ENCODE results near the gene GNG7.
"Not testable (repeated sequence)": the region's sequence is repeated elsewhere in the genome, so short reads cannot be mapped to it uniquely, and the experiment has no call there.

GNG7 gene

DNA sequence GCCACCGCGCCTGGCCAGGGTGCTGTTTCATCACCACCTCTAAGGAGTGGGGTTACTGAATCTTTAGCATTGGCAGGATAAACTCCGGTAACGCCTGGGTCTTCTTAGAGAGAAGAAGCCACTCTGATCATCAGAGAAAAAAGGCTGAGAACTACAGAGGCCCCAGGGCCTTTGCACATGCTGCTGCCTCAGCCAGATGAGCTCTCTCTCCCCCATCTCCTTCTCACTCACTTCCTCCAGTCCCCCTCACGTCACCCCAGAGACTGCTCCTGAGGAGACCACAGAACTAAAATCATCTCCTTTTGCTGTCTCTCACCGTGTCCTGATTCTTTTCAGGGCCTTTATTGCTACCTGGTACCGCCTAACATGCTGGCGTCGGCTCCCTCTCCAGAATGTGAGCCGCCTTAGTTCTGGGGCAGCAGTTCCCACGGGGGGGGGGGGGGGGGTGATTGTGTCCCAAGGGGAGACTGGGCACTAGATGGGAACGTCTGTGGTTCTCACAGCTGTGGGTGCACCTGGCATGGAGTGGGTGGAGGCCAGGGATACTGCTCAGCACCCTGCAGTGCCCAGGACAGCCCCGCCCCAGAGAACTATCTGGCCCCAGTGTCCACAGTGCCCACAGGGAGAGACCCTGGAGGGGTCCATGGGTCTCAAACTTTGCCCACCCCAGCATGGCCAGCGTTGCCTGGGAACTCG, 23.8 kb upstream of the GNG7 start:
- DNase-seq, result no peak

DNA sequence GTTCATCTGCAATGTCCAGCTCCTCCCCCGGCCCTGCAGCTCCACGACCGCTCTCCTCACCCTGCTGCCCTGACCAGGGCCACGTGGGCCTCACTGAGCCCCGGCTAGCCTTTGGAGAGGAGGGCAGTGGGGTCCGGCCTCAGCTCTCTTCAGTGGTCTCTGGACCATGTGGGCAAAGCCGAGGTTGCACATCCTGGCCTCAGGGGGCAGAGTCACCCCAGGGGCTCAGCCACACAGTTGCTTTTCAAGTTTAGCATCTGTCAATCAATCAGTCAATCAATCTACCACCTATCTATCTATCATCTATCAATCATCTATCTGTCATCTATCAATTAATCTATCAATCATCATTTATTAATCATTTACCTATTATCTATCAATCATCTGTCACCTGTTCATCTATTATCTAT, 21.7 kb upstream of the GNG7 start:
- DNase-seq, result no peak

DNA sequence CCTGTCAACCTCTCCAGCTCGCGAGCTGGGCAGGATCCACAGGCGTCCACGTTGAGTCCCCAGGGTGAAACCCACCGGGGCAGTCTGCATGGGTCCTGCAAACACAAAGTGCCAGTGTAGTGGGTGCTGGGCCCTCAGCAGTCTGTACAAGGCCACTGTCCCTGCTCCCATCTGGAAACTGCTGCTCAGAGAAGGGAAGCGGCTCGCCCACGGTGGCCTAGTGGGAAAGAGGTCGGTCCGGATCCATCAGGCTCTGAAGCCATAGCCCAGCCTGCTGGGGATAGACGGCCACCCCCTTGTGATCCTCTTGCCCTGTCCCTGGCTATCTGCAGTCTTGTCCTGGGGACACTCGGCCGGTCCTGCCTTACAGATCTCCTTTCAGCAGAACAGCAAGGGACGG, 21.3 kb upstream of the GNG7 start:
- DNase-seq, result no peak

DNA sequence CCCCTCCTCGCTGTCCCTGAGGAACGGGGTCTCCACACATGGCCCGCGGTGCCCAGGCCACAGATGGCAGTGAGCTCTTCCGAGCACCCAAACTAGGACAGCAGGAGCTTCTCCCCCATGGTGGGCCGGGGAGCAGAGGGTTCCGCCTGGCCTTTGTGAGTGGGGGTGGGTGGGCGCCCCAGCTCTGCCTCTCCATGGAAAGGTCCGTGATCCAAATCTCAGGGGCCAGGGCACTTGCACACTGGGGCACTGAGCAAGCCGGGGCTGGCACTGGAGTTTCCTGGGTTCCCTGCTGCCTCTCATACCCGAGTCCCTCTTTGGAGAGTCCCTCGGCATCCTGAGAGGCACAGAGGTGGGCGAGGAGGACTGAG, 20.8 kb upstream of the GNG7 start:
- DNase-seq, result no peak

DNA sequence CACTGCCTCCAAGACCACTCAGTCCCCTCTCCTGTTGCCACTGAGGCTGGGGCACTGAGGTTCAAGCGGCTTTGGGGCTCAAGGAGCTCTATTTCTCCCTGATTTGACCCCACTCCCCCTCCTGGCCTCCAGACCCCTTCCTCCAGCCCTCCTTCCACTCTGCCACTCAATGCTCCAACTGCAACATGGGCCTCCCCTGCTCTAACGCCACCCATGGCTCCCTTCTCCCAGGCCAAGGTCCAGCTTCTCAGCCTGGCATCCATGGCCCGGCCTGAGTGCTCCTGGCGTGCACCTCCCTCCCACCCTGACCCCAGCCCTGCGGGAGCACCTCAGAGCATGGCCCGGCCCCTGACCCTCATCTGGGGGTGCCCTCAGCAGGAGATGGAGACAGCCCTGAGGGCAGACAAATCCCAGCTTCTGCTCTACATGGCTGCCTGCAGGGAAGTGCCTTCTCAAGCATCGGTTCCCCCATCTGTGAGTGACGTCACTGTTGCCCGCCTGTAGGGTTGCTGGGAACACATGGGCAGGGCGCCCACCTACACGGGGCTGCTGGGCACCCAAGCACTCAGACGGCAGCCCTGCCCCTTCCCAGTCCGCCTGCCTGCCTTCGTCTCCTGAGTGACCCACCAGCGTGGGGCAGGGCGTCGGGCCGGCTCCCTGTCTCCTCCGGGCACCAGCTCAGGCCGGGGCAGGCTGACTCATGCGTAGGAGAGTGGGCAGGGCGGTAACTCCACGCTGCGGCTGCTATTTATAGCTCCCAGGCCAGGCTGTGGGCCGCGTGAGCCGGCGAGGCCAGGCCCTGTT, 20.2 kb upstream of the GNG7 start:
- DNase-seq, result no peak

DNA sequence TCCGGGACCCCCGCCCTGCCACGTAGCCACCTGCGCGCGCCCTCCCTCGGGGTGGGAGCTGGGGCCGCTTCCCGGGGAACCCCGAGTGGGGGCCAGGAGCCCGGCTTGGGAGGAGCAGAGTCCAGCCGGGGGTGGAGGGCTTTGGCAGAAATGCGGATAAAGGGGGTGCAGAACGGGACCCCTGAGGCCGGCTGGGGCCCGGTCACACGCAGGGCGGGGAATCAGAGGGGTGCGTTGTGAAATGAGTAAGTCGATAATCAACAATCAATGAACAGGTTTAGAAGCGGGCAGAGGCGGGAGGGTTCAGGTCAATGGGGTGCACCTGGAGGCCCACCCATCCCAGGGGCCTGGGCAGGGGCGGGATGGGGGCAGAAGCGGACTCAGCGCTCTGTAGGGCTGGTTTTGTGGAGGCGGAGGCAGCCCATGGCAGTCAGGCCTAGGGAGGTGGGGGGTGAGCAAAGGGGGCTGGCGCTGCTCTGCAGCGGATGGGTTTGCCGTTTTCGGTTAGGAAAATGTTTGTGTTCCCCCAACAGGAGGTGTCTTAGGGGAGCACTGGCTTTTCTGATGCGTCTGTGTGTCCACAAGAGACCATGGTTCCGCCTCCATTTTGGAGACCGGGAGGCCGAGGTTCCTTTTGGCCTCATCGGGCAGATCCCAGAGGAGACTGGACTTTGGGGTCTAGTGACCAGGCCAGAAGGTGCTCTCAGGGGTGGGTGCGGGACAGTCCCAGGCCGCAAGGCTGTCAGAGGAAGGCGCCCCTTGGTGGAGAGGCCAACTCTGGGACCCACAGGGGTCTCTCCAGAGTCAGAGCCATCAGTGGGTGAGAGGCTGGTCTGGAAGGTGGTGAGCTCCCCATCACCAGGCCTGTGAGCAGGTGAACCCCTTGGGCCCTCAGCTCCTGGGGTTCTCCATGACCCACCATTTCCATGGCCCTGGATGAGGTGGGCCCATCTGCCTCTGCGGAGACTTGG, 19.4 kb upstream of the GNG7 start:
- DNase-seq, result no peak

DNA sequence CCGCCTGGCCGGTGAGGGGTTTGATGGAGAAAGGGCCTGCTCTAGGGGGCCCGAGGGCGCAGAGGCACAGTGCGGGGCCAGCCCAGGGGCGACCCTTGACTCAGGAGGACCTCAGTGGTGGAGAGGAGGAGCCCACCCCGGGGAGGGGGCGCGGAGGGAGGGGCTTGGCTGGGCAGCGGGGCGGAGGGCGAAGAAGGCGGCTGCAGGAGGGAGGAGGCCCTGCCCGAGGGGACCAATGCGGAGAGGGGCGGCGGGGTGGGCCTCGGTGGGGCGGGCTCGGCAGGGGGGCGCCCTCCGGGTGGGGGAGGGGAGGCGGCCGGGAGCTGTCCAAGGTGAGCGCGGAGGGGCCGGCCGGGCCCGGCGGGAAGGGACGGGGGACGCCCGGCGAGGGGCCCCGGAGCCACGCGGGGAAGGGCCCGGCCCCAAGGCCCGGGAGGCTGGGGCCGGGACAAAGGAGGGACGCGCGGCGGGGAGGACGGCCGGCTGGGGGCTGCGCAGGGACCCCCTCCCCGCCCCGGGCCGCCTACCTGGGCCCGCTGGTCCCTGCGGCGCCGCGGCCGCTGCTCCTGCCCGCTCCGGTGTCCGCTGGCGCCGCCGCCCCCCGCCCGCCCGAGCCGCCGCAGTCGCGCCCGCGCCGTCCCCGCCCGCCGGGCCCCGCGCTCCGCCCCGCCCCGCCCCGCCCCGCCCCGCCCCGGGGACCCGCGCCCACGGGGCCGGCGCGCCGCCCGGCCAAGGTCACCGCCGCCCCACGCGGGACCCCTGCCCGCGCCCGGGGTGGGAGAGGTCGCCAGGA, 18.5 kb upstream of the GNG7 start, which contains the start of gene DIRAS1:
Gene DIRAS1 (minus strand): TSS at position 596 of the 793 bp plus-strand sequence. CDS start 3,566 bp downstream, outside the sequence.
- no peak for DNase-seq

DNA sequence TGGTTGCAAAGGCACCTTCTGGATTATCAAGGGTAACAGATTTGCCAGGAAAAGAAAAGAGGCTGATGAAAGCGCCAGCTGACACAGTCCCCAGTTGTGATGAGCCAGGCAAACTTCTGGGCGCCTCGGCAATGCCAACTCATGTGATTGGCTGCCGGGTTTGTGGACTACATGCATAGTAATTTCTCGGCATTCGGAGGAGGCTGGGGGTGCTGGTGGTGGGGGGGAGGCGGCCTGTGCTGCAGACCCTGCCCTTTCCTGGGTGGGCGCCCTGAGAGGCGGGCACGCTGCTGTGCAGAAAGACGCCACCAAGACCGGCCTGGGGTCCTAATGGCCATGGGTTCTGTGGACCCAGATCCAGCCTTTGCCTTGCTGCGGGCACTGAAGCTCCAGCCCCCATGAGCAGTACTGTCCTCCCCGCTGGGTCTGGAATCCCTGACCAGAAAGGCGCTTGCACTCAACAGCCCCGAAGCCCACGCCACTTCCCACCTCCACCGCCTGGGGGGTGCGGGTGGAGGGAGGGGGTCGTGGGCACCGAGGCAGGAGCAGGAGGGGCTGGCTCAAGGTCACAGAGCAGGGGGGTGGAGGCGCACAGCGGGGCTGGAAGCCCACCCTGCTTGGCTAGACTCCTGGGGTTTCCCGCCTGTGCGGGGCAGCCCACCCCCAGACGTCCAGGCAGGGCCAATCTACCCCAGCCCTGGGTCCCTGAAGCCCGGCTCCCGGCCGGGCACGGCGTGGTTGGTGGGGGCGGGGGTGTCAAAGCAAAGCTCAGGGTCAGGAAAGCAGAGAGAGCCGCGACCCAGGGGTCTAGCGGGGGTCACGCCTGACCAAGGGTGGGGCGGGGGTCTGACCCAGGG, 17.7 kb upstream of the GNG7 start:
- DNase-seq, result no peak

DNA sequence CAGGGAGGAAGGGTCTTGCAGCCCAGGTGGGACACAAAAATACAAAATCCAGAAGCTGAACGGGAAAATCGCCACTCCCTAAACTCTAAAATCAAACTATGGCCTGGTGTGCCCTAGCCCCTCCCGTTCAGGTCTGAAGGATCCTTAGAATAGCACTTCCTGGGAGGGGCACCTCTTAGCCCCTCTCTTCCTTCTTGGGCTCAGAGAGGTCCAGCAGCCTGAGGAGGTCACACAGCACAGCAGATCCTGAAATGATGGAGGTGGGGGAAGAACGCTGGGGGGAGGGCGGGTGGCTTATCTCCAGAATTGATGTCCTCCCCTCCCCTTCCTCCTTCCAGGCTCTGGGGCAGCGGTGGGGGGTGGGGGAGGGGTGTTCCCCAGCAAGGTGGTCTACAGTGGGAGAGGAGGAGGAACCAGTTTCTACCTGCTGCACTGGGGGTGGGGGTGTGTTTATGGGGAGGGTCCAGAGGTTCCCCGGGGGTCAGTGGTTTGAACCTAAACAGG, 16.8 kb upstream of the GNG7 start:
- no peak for DNase-seq

DNA sequence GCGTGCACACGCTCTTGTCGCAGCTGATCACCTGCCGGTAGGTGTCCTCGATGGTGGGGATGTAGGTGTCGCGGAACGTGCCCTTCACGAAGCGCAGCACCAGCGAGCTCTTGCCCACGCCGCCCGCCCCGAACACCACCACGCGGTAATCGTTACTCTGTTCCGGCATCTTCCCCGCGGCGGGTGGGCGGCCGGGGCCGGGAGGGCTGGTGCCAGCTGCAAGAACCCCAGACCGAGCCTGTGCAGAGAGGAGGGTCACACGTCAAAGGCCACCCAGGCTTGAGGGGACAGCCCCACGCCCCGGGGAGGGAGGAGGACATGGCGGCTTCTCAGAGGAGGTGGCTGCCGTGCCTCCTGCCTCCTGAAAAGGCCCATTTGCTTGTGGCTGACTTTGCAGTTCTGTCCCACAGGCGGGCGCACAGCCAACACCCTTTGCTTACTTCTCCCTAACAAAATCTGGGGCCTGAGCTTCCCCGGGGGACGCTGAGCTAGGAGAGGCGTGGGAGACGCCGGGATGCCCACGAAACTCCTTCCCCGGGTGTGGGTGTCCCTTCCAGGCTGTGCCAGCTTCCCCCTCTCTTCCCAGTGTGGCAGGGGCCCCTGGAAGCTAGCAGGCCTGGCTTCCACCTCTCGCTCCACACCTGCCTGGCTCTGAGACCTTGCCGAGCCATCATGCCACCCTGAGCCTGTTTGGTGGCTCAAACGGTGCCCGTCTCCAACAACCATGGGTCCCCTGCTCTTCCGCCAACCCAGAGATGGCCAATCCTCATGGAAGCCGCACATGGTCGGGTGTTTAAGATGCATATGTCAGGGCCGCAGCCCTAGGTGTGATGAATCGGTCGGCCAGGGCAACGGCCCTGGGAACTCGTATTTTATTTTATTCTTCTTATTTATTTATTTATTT, 15.4 kb upstream of the GNG7 start:
- no peak for DNase-seq

DNA sequence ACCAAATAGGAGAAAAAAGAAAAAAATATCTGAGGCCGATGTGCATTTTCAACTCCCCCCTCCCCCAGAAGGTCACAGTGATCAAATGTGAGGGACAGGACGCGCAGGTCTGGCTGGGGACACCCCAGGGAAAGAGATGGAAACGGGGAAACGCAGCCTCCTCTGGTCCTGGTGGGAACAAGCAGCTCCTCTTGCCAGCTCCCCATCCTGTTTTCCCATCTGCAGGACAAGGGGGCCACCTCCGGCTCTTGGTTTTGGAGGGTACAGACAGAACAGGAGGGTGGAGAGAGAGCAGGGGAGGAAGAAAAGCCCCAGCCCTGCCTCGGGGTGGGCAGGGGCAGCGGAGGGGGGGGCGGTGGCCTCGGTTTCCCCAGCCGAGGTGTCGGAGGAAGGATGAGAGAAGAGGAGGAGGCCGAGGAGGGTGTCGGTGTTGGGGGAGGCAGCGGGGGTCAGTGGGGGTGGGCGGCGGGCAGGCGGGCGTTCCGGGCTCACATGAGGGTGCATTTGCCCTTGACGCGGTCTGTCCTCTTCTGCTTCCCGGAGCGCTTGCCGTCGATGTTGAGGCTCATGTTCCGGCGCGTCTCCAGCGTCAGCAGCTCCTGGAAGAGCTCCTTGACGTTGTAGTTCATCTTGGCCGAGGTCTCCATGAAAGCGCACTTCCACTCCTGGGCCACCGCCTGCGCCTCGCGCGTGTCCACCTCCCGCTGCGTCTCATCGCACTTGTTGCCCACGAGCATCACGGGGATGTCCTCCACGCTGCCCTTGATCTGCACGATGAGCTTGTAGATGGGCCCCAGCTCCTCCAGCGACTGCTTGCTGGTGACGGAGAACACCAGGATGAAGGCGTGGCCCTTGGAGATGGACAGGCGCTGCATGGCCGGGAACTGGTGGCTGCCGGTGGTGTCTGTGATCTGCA, 14.5 kb upstream of the GNG7 start:
- no peak for DNase-seq

DNA sequence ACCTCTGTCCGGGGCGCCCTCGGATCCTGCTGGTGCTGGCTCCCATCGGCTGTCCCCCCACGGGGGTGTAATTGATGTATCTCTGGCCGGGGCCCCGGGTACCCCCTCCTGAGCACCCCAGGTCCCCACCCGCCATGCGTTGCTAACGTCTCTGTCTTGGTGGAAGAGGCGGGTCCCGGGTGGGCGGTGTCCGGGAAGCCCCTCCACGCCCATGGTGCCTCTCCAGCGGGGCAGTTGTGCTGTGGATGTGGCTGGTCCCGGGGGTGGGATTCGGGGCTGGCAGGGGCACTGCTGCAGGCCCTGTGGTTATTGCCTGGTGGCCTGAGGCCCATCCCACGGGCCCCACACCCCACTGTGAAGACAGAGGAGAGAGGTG, 13.8 kb upstream of the GNG7 start:
- DNase-seq, result no peak

DNA sequence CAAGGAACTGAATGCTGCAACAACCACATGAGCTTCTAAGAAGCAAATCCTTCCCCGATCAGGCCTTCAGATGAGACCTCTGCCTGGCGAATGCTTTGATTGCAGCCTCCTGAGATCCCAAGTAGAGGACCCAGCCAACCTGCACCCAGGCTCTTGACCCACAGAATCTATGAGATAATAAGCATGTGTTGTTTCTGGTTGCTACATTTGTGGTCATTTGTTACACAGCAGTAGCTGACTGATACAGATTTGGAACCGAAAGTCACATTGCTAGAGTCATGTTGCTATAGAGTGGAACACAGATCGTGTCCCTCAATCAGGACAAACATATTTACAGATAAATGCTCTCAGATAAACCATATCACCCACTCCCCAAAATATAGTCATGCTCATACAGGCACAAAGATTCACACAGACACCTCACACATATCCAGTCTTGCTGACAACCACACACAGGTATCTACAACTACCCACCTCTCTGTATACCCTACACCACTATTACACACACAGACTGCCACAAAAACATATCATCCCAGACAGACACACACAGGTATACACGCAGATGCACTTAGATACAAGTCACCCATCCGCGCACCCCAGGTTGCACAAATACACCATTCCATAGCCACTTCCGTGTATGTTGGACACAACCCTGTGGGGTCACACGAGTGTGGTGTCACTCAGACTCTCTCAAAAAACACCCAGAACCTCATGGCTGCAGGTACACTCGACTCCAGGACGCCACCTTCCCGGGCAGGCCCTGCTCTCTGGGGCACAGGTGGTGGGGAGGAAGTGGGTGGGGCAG, 13.2 kb upstream of the GNG7 start:
- DNase-seq, result no peak

DNA sequence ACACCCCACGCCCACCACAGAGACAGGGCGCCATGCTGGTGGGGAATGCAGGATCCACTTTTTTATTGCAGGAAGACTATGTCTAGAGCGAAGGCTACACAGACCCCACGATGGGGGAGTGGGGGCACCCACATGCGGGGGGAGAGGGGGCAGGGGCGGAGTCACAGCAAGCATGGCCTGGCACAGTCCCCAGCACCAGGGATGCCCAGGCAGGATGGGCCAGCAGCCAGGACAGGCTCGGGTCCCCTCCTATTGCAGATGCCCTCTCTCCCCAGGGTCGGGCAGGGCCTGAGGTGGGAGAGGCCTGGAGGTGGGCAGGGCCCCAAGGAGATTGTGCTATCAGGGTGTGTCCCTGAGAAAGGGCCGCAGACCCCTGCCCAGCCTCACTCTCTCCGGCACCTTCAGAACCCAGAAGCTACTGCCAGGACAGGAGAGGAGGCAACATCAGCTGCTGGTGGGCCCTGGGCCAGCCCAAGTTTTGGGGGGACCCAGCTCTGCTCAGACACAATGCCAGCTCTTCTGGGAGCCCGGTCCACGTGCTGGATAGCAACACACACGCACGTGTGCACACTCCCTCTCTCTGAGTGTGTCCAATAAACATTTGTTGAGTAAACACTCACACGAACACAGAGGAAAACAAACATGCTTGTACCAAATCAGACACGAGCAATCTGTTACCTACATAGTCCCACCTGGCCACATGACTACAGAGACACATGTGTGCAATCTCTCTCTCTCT, 12.2 kb upstream of the GNG7 start:
- DNase-seq, result no peak

DNA sequence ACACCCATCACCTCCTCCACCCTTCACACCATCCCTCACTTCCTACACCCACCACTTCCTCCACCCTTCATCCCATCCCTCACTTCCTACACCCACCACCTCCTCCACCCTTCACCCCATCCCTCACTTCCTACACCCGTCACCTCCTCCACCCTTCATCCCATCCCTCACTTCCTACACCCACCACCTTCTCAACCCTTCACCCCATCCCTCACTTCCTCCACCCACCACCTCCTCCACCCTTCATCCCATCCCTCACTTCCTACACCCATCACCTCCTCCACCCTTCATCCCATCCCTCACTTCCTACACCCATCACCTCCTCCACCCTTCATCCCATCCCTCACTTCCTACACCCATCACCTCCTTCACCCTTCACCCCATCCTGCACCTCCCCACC, 11.6 kb upstream of the GNG7 start:
- not testable (repeated sequence) for DNase-seq

DNA sequence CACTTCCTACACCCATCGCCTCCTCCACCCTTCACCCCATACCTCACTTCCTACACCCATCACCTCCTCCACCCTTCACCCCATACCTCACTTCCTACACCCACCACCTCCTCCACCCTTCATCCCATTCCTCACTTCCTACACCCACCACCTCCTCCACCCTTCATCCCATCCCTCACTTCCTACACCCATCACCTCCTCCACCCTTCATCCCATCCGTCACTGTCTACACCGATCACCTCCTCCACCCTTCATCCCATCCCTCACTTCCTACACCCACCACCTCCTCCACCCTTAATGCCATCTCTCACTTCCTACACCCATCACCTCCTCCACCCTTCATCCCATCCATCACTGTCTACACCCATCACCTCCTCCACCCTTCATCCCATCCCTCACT, 10.7 kb upstream of the GNG7 start:
- not testable (repeated sequence) for DNase-seq

DNA sequence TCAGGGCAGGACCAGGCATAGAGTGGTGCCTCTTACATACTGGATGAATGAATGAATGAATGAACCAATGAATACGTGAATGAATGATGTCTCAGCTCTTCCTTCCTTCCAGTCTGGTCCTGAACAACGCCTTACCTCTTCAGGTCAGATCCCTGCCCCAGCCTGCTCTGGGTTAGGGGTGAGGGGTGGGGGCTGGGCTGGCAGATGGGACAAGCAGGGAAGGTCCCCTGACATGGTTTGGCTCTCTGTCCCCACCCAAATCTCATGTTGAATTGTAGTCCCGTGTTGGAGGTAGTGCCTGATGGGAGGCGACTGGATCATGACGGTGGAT, 9.3 kb upstream of the GNG7 start:
- DNase-seq, result no peak
